ENCODE measurements around the gene RPS21. TPM values are rescaled to one million over a fixed set of nuclear protein-coding genes. Genes with fewer than 3 reads are reported as not detected.

Gene RPS21
- total and polyA plus RNA-seq, 11 donors: 434 to 3,051 (median 712) TPM

GRCh38 chr20:62363920-62364851 is 22.7 kb upstream of the RPS21 start:
- intact Hi-C loops (cut with DNase I): no loop called here
- no peaks in the 10 kb centered on the region for H3K9me3 ChIP-seq

DNA sequence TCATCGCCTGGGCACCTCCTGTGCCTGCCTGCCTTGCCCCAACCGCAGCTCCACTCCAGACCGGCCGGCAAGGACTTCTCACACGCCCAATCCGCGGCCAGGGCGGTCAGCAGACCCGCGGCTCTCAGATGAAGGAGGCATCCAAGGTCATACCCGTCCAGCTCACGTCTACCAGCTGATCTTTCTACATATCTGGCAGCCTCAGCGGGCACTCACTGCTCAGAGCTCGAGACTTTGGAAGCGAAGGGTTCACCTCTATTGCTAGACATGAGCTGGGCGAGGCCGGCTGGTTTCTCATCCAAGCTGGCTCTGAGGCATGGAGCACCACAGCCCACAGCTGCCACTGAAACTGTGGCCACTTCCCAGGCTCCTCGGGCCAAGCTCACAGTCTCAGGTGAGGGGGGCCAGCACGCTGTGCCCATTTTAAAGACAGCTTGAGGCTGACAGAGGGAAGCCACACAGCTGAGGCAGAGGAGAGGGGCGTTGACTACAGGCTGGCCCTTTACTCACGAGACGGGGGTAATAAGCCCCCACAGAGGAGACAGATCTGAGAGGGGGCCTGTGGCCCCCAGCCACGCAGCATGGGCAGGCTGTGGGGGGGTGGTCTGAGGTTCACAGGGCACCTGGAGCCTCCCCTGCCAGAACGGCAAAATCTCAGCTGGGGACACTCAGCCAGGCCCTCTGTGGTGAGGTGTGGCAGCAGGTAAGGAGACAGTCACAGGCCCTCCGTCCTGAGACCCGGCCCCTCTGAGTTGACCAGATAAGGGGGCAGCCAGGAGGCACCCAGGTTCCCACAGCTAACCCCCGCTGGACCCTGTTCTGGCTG is 21.8 kb upstream of the RPS21 start:
- peak; percentile 43 to 64 (median 63) for ATAC-seq
- intact Hi-C loops (cut with DNase I): loop anchor here in 1 of 10 donors (5.0 kb wide), 1 partner anchor 63 kb away; the partner anchor contains the start of gene ADRM1
- TF ChIP-seq POLR2A (IDR thresholded peaks at IDR 0.05): peak in 1 of 2 donors; percentile 14
- TF ChIP-seq, protein P1, sequence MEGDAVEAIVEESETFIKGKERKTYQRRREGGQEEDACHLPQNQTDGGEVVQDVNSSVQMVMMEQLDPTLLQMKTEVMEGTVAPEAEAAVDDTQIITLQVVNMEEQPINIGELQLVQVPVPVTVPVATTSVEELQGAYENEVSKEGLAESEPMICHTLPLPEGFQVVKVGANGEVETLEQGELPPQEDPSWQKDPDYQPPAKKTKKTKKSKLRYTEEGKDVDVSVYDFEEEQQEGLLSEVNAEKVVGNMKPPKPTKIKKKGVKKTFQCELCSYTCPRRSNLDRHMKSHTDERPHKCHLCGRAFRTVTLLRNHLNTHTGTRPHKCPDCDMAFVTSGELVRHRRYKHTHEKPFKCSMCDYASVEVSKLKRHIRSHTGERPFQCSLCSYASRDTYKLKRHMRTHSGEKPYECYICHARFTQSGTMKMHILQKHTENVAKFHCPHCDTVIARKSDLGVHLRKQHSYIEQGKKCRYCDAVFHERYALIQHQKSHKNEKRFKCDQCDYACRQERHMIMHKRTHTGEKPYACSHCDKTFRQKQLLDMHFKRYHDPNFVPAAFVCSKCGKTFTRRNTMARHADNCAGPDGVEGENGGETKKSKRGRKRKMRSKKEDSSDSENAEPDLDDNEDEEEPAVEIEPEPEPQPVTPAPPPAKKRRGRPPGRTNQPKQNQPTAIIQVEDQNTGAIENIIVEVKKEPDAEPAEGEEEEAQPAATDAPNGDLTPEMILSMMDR (IDR thresholded peaks at IDR 0.05): no peak
- 33 to 42% (median 36%) methylated on average over 25 to 27 of the region's 27 CpGs for WGBS, 4 donors
- H3K4me1 ChIP-seq: peaks cover 22 to 95% (median 84%) of the 10 kb centered on the region in 12 donors
- H3K27me3 ChIP-seq: peaks cover 0 to 33% (median 0%) of the 10 kb centered on the region in 9 donors
- peak overlapping the region in 11 of 12 donors; percentile 75 to 97 (median 91) for H3K4me3 ChIP-seq
- peaks cover 0 to 15% (median 0%) of the 10 kb centered on the region in 9 donors for H3K36me3 ChIP-seq
- DNase-seq: peak; percentile 65 to 87 (median 77)
- no peaks in the 10 kb centered on the region for H3K9me3 ChIP-seq
- H3K27ac ChIP-seq: peak overlapping the region; percentile 84 to 97 (median 93)

More at GRCh38 chr20:62363920-62364851, 22.7 kb upstream of the RPS21 start:
- H3K4me1 ChIP-seq: peaks cover 22 to 95% (median 82%) of the 10 kb centered on the region in 12 donors
- peak overlapping the region; percentile 84 to 97 (median 93) for H3K27ac ChIP-seq
- DNase-seq (peak; percentile 62 to 78 (median 71)), ATAC-seq (peak in 3 of 4 donors; percentile 7 to 49 (median 11))
- TF ChIP-seq, protein P1 (IDR thresholded peaks at IDR 0.05): no peak
- TF ChIP-seq POLR2A (IDR thresholded peaks at IDR 0.05): peak in 1 of 2 donors; percentile 33
- WGBS, 4 donors: 51 to 65% (median 59%) methylated on average over 13 to 22 of the region's 22 CpGs
- H3K27me3 ChIP-seq: peaks cover 0 to 29% (median 0%) of the 10 kb centered on the region in 9 donors
- peak overlapping the region in 11 of 12 donors; percentile 25 to 96 (median 90) for H3K4me3 ChIP-seq
- H3K36me3 ChIP-seq: peaks cover 0 to 15% (median 0%) of the 10 kb centered on the region in 9 donors

DNA sequence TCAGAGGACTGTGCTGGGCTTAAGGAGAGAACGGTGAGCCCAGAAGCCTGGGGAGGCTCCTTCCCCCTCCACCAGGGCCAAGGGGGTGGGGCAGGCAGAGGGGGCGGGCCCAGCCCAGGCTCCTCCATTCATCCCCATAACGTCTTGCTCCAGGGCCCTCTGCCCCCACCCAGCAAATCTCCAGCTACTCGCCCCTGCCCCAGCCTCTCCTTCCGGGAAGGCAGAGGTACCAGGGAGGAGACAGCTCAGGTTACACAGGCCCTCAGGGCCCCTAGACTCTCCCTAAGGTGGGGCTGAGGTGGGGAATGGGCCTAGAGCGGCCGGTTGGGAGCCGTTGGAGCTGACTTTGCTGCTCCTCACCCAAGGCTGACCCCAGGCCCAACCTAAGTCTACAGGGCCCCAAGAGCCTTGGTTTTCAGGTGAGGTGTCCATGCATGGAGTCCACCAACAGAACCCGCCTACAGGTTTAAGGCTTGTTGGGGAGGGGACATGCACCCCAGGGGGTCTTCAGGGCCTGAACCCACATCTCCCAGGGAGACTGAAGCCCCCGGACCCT is 21.0 kb upstream of the RPS21 start:
- peak; percentile 39 to 72 (median 49) for DNase-seq
- H3K27me3 ChIP-seq: peaks cover 0 to 36% (median 0%) of the 10 kb centered on the region in 9 donors
- intact Hi-C loops (cut with DNase I): loop anchor here in 1 of 10 donors (5.0 kb wide), 1 partner anchor 64 kb away; the partner anchor contains the start of gene ADRM1

More for the DNA sequence above, 21.0 kb upstream of the RPS21 start:
- TF ChIP-seq, protein P1 (IDR thresholded peaks at IDR 0.05): no peak
- no peak for TF ChIP-seq POLR2A (IDR thresholded peaks at IDR 0.05)
- Histone ChIP-seq H3K27ac (peak overlapping the region; percentile 84 to 97 (median 93)), H3K4me1 (peaks cover 22 to 99% (median 87%) of the 10 kb centered on the region in 12 donors), H3K36me3 (peaks cover 0 to 15% (median 0%) of the 10 kb centered on the region in 9 donors), H3K9me3 (no peaks in the 10 kb centered on the region), H3K4me3 (peak overlapping the region; percentile 75 to 97 (median 92))
- ATAC-seq: peak in 3 of 4 donors; percentile 3 to 52 (median 28)
- WGBS, 4 donors: 15 to 22% (median 20%) methylated on average over 7 to 10 of the region's 10 CpGs

Data from heart left ventricle (tissue), 16 donors.